Peyer's patch (tissue), 4 donors: ENCODE results near the gene IRAK1. TPM values are rescaled to one million over a fixed set of nuclear protein-coding genes. Genes with fewer than 3 reads are reported as not detected.

ENCODE experiments used
- DNase-seq, 3 donors: peaks; one replicate each; pipeline ENCODE4 v3.0.0-alpha.2; 2017 to 2019
- H3K27ac ChIP-seq, 4 donors: fragments of 200-600 bp; sonication (generic); one replicate each; pipeline ENCODE4 v1.5.1; 2016 to 2019
- H3K27me3 ChIP-seq, 2 donors: fragments of 200-600 bp; sonication (generic); one replicate each; pipeline ENCODE4 v1.5.1; 2019
- H3K36me3 ChIP-seq, 3 donors: fragments of 200-600 bp; sonication (generic); one replicate each; pipeline ENCODE4 v1.5.1; 2016 to 2019
- H3K4me1 ChIP-seq, 4 donors: fragments of 200-600 bp; sonication (generic); one replicate each; pipeline ENCODE4 v1.5.1; 2016 to 2019
- H3K4me3 ChIP-seq, 4 donors: fragments of 200-600 bp; sonication (generic); 1 replicate in 3 of 4; 2 replicates in 1 of 4; pipeline ENCODE4 v1.5.1; 2016 to 2019; ENCODE audit warnings: mild to moderate bottlenecking in 1 of 4
- H3K9me3 ChIP-seq, 4 donors: fragments of 200-600 bp; sonication (generic); one replicate each; pipeline ENCODE4 v1.5.1; 2016 to 2019; ENCODE audit warnings: mild to moderate bottlenecking in 1 of 4
- POLR2A ChIP-seq, 2 donors: fragments of 450-650 bp; IDR thresholded peaks; one replicate each; pipeline ENCODE4 v1.5.1; 2017; ENCODE audit warnings: antibody characterized with exemption in 2 of 2, mild to moderate bottlenecking in 2 of 2, moderate library complexity in 2 of 2
- total RNA-seq, 4 donors: library from RNA; depleted of rRNA; stranded (reverse); fragments of >200 nt; gene quantifications; one replicate each; pipeline ENCODE4 v1.1.0, GENCODE V29; 2016
- TF ChIP-seq, protein P1 (sequence below), 6 experiments: fragments of 450-650 bp in 4 of 6; fragments of 200-600 bp in 2 of 6; sonication (generic) in 1 of 6; IDR thresholded peaks; one replicate each; pipeline ENCODE4 v1.5.1; 2017 to 2019; ENCODE audit warnings: antibody characterized with exemption in 6 of 6, mild to moderate bottlenecking in 3 of 6, moderate library complexity in 1 of 6

IRAK1 gene
- total RNA-seq, 4 donors from 2014 or later, result 111 to 150 (median 122) TPM

DNA sequence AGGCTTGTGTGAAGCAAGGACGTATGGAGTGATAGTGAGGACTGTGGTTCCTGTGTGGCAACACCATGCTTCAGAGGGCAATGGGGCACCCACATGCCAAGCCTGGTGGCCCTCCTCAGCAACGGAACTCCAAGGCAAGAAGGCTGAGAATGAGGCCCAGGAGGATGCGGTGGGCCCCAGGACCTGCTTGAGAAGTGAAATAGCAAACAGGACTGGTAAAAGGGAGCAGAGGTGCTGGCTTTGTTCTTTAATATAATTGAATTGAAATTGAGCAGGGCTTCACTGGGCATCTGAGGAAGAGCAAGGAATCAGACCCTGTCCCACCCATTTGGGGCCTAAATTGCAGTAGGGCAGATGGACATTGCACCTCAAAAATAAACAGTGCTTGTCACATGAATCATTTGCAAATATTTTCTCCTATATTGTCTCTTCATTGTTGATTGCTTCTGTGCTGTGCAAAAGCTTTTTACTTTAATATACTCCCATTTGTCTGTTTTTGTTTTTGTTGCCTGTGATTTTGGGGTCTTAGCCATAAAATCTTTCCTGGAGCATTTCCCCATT is 44.9 kb downstream of the IRAK1 start:
- Histone ChIP-seq H3K4me1 (peaks cover 0 to 17% (median 1%) of the 10 kb centered on the region in 4 donors), H3K4me3 (peak overlapping the region in 1 of 4 donors; percentile 79), H3K9me3 (no peaks in the 10 kb centered on the region), H3K27me3 (no peaks in the 10 kb centered on the region), H3K36me3 (no peaks in the 10 kb centered on the region), H3K27ac (peak overlapping the region; percentile 99 to 100 (median 99))
- no peak for TF ChIP-seq POLR2A (IDR thresholded peaks at IDR 0.05)
- TF ChIP-seq, protein P1, sequence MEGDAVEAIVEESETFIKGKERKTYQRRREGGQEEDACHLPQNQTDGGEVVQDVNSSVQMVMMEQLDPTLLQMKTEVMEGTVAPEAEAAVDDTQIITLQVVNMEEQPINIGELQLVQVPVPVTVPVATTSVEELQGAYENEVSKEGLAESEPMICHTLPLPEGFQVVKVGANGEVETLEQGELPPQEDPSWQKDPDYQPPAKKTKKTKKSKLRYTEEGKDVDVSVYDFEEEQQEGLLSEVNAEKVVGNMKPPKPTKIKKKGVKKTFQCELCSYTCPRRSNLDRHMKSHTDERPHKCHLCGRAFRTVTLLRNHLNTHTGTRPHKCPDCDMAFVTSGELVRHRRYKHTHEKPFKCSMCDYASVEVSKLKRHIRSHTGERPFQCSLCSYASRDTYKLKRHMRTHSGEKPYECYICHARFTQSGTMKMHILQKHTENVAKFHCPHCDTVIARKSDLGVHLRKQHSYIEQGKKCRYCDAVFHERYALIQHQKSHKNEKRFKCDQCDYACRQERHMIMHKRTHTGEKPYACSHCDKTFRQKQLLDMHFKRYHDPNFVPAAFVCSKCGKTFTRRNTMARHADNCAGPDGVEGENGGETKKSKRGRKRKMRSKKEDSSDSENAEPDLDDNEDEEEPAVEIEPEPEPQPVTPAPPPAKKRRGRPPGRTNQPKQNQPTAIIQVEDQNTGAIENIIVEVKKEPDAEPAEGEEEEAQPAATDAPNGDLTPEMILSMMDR (IDR thresholded peaks at IDR 0.05), result no peak
- no peak for DNase-seq

DNA sequence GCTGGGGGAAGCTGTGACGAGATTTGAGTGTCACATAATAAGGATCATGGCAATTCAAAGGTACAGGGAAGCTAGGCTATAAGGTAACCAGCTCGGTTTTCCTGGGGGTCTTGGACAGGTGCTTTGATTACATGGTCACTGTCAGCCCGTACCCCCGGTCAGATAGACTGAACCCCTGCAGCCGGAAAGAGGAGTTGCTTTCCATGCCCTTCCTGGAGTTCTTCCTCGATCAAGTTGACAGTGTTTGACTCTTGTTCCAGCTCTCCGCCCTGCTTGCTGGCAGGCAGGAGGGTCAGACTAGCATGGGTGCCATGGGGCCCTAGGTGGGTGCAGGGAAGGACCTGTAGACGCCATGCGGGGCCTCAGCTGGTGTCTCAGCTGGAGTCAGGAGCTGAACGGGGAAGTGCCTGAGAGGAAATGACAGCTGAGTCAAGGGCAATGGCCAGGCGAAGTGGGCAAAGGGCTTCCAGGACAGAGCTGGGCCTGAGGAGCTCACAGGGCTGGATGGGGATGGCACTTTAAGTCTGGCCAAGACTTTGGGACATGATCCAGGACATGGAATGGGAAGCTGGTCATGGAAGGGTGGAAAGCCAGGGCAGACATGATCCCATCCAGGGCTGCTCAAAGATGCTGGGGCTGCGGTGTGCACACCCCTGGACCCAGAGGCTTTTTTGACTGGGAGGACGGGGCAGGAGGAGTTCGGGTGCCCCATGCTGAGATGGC is 45.5 kb downstream of the IRAK1 start:
- TF ChIP-seq POLR2A (IDR thresholded peaks at IDR 0.05), result peak in 1 of 2 donors; percentile 24
- TF ChIP-seq, protein P1 (IDR thresholded peaks at IDR 0.05), result no peak
- Histone ChIP-seq H3K27ac (peak overlapping the region; percentile 99 to 100 (median 99)), H3K36me3 (no peaks in the 10 kb centered on the region), H3K4me3 (peak overlapping the region in 2 of 4 donors; percentile 70 to 79), H3K27me3 (no peaks in the 10 kb centered on the region), H3K9me3 (no peaks in the 10 kb centered on the region), H3K4me1 (peaks cover 0 to 22% (median 5%) of the 10 kb centered on the region in 4 donors)
- peak in 2 of 3 donors; percentile 63 to 73 for DNase-seq

DNA sequence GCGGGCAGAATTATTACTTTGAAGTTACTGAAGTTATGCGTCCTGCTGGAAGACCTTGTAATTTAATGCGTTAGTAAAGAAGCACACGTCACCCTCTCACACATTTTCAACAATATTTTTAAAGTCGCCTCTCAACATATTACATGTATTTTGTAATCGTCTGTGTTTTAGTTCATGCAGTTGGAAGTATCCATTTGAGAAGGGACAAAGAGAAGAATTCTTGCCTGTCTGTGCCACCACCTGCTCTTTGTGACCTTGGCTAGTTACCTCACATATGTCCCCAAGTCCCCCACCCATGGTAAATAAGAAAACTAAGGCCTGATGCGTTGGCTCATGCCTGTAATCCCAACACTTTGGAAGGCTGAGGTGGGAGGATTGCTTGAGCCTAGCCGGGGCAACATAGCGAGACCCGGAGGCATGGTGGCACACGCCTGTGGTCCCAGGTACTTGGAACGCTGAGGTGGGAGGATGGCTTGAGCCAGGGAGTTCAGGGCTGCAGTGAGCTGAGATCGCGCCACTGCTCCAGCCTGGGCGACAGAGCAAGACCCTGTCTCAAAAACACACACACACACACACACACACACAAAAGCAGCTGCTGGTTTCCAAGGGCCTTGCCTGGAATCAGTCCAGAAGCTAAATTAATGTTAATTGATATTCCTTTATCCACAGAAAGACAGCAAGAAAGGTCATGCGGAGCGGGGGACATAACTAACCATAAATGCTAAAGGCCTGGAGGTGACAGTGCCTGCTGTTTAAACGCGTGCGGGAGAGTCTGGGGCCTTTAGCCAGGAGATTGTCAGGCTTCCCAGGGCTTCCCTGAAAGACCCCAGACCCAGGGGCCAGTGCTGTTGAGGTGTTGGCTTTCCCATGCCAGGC is 46.3 kb downstream of the IRAK1 start:
- DNase-seq, result no peak
- H3K27ac ChIP-seq, result peak overlapping the region; percentile 99 to 100 (median 99)
- TF ChIP-seq POLR2A (IDR thresholded peaks at IDR 0.05), result no peak
- TF ChIP-seq, protein P1 (IDR thresholded peaks at IDR 0.05), result peak in 1 of 6 experiments; percentile 11

DNA sequence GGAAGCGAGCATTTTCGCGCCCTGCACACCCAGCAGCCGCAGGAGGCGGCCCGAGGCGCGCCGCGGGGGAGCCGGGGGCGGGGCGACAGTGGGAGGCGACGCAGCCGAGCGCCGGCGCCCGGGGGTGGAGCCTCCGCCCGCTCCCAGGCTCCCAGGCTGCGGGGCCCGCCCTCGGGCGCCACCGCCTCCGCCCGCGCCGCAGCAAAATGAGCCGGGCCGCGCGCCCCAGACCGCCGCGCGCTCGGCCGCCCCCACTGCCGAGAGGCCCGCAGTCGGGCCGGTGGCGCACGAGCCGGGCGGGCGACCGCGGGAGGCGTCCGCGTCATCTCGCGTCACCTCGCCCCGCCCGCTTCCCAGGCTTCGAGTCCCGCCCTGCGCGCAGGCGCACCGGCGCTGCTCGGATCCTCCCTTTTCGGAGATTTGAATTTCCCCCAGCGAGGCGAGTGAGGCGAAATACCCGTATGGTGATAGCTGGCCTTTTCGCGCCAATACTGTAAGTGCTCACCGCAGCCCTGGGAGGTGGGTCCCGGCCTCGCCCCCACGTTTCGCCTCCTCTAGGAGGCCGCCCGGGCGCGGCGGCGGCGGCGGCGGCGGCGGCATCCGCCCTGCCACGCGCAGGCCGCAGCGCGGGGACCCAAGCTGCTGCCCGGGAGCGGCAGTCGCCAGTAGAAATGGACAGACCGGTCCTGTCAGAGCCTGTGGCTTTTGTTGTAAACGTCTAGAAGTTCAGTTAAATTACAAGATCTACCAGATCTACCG is 47.2 kb downstream of the IRAK1 start, which contains the start of gene TMEM187:
Gene TMEM187 (plus strand): TSS at position 387 of the 759 bp plus-strand sequence. CDS start 9,309 bp downstream, outside the sequence.
- DNase-seq, result peak; percentile 84 to 94 (median 86)

More for the DNA sequence above, 46.3 kb downstream of the IRAK1 start:
- Histone ChIP-seq H3K27me3 (no peaks in the 10 kb centered on the region), H3K4me3 (peak overlapping the region; percentile 70 to 85 (median 79)), H3K9me3 (no peaks in the 10 kb centered on the region), H3K4me1 (peaks cover 0 to 30% (median 6%) of the 10 kb centered on the region in 4 donors), H3K36me3 (no peaks in the 10 kb centered on the region)

More for the DNA sequence above, 47.2 kb downstream of the IRAK1 start, which contains the start of gene TMEM187:
- Histone ChIP-seq H3K4me3 (peak within 1 kb of the TSS; percentile 70 to 85 (median 79)), H3K4me1 (peaks cover 0 to 39% (median 9%) of the 10 kb centered on the region in 4 donors), H3K36me3 (no peaks in the 10 kb centered on the region), H3K27ac (peak within 1 kb of the TSS; percentile 99 to 100 (median 99)), H3K27me3 (no peaks in the 10 kb centered on the region), H3K9me3 (no peaks in the 10 kb centered on the region)
- peak; percentile 47 to 54 for TF ChIP-seq POLR2A (IDR thresholded peaks at IDR 0.05)
- TF ChIP-seq, protein P1 (IDR thresholded peaks at IDR 0.05), result no peak
